HepG2 (cell line): ENCODE data around the gene CABLES1. TPM values are rescaled to one million over a fixed set of nuclear protein-coding genes. Genes with fewer than 3 reads are reported as not detected.

Source experiments
- ATAC-seq: fragments of 200-7000 bp; cut with Tn5 transposase; 3 replicates; pipeline ENCODE4 v1.9.1; 2020; ENCODE audit warnings: mild to moderate bottlenecking, moderate library complexity
- BruUV-seq: library from RNA; stranded (reverse); fragments of 400-500 nt; replicated peaks from 2 replicates; lab custom pipeline; 2021; lab: Mats Ljungman, UMichigan
- CTCF ChIA-PET: fragments of 300-600 bp; formaldehyde crosslinking; extraction: SDS; loops from one replicate; lab custom pipeline; 2021; ENCODE audit warnings: low total read pairs, inconsistent platforms, low intra/inter-chr PET ratio; lab: Yijun Ruan, JAX
- POLR2A ChIA-PET: fragments of 350-600 bp; sonication (Branson Sonifier 250); formaldehyde crosslinking; loops from one replicate; lab custom pipeline; 2020; ENCODE audit warnings: antibody characterized with exemption, inconsistent platforms; lab: Yijun Ruan, JAX
- DNase-seq: peaks from one replicate; pipeline ENCODE4 v3.0.0-alpha.2; 2015; ENCODE audit warnings: low spot score
- FAIRE-seq: peaks from 3 replicates; lab custom pipeline; 2011; peaks lifted over from hg19 to GRCh38; lab: Jason Lieb, UNC
- H2AFZ ChIP-seq: one replicate; pipeline ENCODE4 v1.6.1; 2011; ENCODE audit warnings: low read length, inconsistent platforms
- H3K27ac ChIP-seq: fragments of 300-600 bp; 3 replicates; pipeline ENCODE4 v1.8.0; 2011; ENCODE audit warnings: mixed run types, mild to moderate bottlenecking, mixed read lengths, low read length, inconsistent platforms; ENCODE audit not compliant: insufficient read depth; ENCODE audit errors: extremely low read length
- H3K27me3 ChIP-seq, 2 experiments: fragments of 200-600 bp in 1 of 2; 2 replicates in 1 of 2; 3 replicates in 1 of 2; pipeline versions ENCODE4 v1.6.0 to v1.8.0; 2011; ENCODE audit warnings: low read length in 2 of 2, mild to moderate bottlenecking in 2 of 2, moderate library complexity in 2 of 2, inconsistent platforms in 1 of 2; ENCODE audit not compliant: insufficient read depth in 2 of 2, control insufficient read depth in 1 of 2
- H3K36me3 ChIP-seq, 2 experiments: fragments of 200-600 bp in 1 of 2; replicated peaks in 1 of 2; 2 replicates in 1 of 2; 3 replicates in 1 of 2; pipeline versions ENCODE4 v1.5.1 to v1.8.0; 2011; ENCODE audit warnings: low read length in 2 of 2, inconsistent platforms in 1 of 2; ENCODE audit not compliant: insufficient read depth in 2 of 2, control insufficient read depth in 1 of 2
- H3K4me1 ChIP-seq: 2 replicates; pipeline ENCODE4 v1.5.1; 2012; ENCODE audit warnings: low read length, inconsistent platforms; ENCODE audit not compliant: insufficient read depth
- H3K4me2 ChIP-seq: 2 replicates; pipeline ENCODE4 v1.6.0; 2011; ENCODE audit warnings: low read depth, low read length, inconsistent platforms
- H3K4me3 ChIP-seq, 3 experiments: fragments of 200-600 bp in 1 of 3; sonication (generic), shearing (Covaris generic) in 1 of 3; replicated peaks in 1 of 3; 2 replicates each; pipeline ENCODE4 v1.5.1; 2011 to 2016; ENCODE audit warnings: low read length in 3 of 3, inconsistent platforms in 2 of 3, low read depth in 2 of 3, mild to moderate bottlenecking in 2 of 3, control low read depth in 1 of 3, mixed read lengths in 1 of 3; ENCODE audit not compliant: insufficient read depth in 1 of 3
- H3K79me2 ChIP-seq: one replicate; pipeline ENCODE4 v1.6.1; 2011; ENCODE audit warnings: low read length, inconsistent platforms; ENCODE audit not compliant: insufficient read depth
- H3K9ac ChIP-seq: 2 replicates; pipeline ENCODE4 v1.6.0; 2011; ENCODE audit warnings: mild to moderate bottlenecking, low read depth, low read length, inconsistent platforms; ENCODE audit not compliant: insufficient read depth
- H3K9me3 ChIP-seq: 2 replicates; pipeline ENCODE4 v1.5.1; 2012; ENCODE audit warnings: mild to moderate bottlenecking, low read length
- H4K20me1 ChIP-seq: 2 replicates; pipeline ENCODE4 v1.6.0; 2011; ENCODE audit warnings: inconsistent platforms, mild to moderate bottlenecking, low read length, moderate library complexity; ENCODE audit not compliant: insufficient read depth
- ELF3 ChIP-seq: IDR thresholded peaks from 2 replicates; pipeline ENCODE4 v1.6.1; 2016; ENCODE audit warnings: missing genetic modification reagents, missing compliant biosample characterization
- ETV5 ChIP-seq: IDR thresholded peaks from 2 replicates; pipeline ENCODE4 v1.6.1; 2018; ENCODE audit warnings: missing biosample characterization, missing genetic modification reagents, inconsistent platforms, borderline replicate concordance
- FOXJ3 ChIP-seq: sonication (generic); formaldehyde crosslinking; IDR thresholded peaks from 2 replicates; pipeline ENCODE4 v1.4.0; 2020; ENCODE audit warnings: missing genetic modification reagents, mild to moderate bottlenecking, borderline replicate concordance
- FOXP1 ChIP-seq, 2 experiments: fragments of 450-650 bp in 1 of 2; IDR thresholded peaks; 2 replicates each; pipeline ENCODE4 v1.6.1; 2017 to 2018; ENCODE audit warnings: antibody characterized with exemption in 1 of 2
- HIC2 ChIP-seq: sonication (generic); formaldehyde crosslinking; IDR thresholded peaks from 2 replicates; pipeline ENCODE4 v1.9.0; 2022; ENCODE audit warnings: low read depth, missing genetic modification reagents
- MEIS2 ChIP-seq: sonication (generic); formaldehyde crosslinking; IDR thresholded peaks from 2 replicates; pipeline ENCODE4 v1.9.0; 2021; ENCODE audit warnings: mild to moderate bottlenecking, missing genetic modification reagents
- SALL1 ChIP-seq: sonication (generic); formaldehyde crosslinking; IDR thresholded peaks from 2 replicates; pipeline ENCODE4 v1.8.0; 2022; ENCODE audit warnings: mild to moderate bottlenecking, missing genetic modification reagents
- SIX1 ChIP-seq: sonication (generic); formaldehyde crosslinking; IDR thresholded peaks from 2 replicates; pipeline ENCODE4 v1.4.0; 2020; ENCODE audit warnings: missing genetic modification reagents, borderline replicate concordance
- SMC3 ChIP-seq: IDR thresholded peaks from 2 replicates; pipeline ENCODE4 v1.6.1; 2011; ENCODE audit warnings: low read length, improper control_type of control experiment
- THYN1 ChIP-seq: sonication (generic); formaldehyde crosslinking; IDR thresholded peaks from 2 replicates; pipeline ENCODE4 v1.8.1; 2023; ENCODE audit warnings: low read depth, mild to moderate bottlenecking, moderate library complexity, missing genetic modification reagents, borderline replicate concordance
- ZNF136 ChIP-seq: sonication (generic); formaldehyde crosslinking; IDR thresholded peaks from 2 replicates; pipeline ENCODE4 v1.8.1; 2022; ENCODE audit warnings: low read depth, mild to moderate bottlenecking, moderate library complexity, missing genetic modification reagents
- ZNF234 ChIP-seq: sonication (generic); formaldehyde crosslinking; conservative IDR thresholded peaks from 2 replicates; pipeline ENCODE4 v1.5.1; 2020; ENCODE audit warnings: mild to moderate bottlenecking, missing genetic modification reagents
- ZNF331 ChIP-seq: sonication (generic); formaldehyde crosslinking; IDR thresholded peaks from 2 replicates; pipeline ENCODE4 v1.4.0; 2020; ENCODE audit warnings: missing genetic modification reagents
- ZSCAN29 ChIP-seq: sonication (generic); formaldehyde crosslinking; conservative IDR thresholded peaks from 2 replicates; pipeline ENCODE4 v1.4.0; 2020; ENCODE audit warnings: mild to moderate bottlenecking, missing genetic modification reagents
- WGBS: methylation state at CpG from one replicate; pipeline ENCODE4 v1.1.6; 2017; ENCODE audit warnings: low lambda C conversion rate; 5-methylcytosine and 5-hydroxymethylcytosine counted together
- in situ Hi-C: cut with HindIII; loops from 2 replicates; pipeline ENCODE4 v1.10.0; 2017; ENCODE audit warnings: low pct_unique_long_range_greater_than_20kb; ENCODE audit not compliant: extremely low pct_ligation_motif_present
- intact Hi-C: fragments of 100-400 bp; cut with micrococcal nuclease; formaldehyde crosslinking; loops from one replicate; pipeline ENCODE4 v1.10.0; 2022; ENCODE audit not compliant: unreplicated experiment
- polyA plus RNA-seq, 8 experiments: library from polyadenylated mRNA; depleted of rRNA in 3 of 8; stranded (reverse) in 7 of 8; unstranded in 1 of 8; fragments of >200 nt; fragmentation: Illumina TruSeq in 4 of 8; extraction: Trizol in 4 of 8; gene quantifications; 2 replicates each; pipeline versions ENCODE4 v1.2.1 to v1.2.3, GENCODE V29; 2011 to 2016; ENCODE audit warnings: low read depth in 4 of 8, missing spikeins in 1 of 8, mixed read lengths in 1 of 8; ENCODE audit not compliant: insufficient read depth in 1 of 8
- total RNA-seq, 5 experiments: library from RNA; depleted of rRNA; stranded (reverse); fragments of >200 nt; fragmentation: Illumina TruSeq; extraction: Trizol; gene quantifications; 2 replicates each; pipeline ENCODE4 v1.2.3, GENCODE V29; 2016; ENCODE audit warnings: low read depth in 1 of 5
- TF ChIP-seq, protein P1 (sequence below): sonication (generic); formaldehyde crosslinking; IDR thresholded peaks from 2 replicates; pipeline ENCODE4 v1.5.0; 2020; ENCODE audit warnings: missing genetic modification reagents
- TF ChIP-seq, protein P2 (sequence below): IDR thresholded peaks from 2 replicates; pipeline ENCODE4 v1.6.1; 2016; ENCODE audit warnings: control low read depth

Gene CABLES1
- total and polyA plus RNA-seq, 2 of the 13 experiments (the other 11 are each of a cell fraction or from before 2014, with no cell fraction given): 14.7 to 25.8 TPM

DNA sequence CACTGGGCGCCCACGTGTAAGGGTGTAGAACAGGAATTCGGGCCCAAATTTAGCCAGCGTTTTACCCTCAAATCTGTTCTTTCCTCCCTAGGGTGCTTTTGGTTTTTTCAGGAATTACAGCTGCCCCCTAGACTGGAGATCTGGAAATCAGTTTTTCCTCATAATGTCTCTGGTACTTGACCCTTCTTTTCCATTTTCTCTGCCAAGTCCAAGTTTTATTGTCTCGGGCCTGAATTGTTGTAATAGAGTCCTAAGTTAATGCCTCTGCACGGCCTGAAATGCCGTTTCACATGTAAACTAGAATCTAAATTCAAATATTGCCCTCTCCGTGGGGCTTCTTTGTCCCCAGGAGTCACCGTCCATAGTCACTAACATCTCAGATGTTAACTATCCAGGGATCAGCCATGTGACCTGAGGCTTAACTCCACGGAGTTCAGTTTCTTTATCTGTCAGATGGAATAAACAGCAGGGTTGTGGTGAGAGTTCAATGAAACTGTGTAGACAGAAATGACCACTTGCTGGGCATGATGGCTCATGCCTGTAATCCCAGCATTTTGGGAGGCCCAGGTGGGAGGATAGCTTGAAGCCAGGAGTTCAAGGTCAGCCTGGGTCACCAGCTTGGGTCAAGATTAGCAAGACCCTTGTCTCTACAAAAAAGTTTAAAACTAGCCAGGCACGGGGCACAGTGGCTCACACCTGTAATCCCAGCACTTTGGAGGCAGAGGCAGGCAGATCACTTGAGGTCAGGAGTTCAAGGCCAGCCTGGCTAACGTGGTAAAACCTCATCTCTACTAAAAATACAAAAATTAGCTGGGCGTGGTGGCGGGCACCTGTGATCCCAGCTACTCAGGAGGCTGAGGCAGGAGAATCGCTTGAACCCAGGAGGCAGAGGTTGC is 12.7 kb upstream of the CABLES1 start (continued):
- TF ChIP-seq, protein P1, sequence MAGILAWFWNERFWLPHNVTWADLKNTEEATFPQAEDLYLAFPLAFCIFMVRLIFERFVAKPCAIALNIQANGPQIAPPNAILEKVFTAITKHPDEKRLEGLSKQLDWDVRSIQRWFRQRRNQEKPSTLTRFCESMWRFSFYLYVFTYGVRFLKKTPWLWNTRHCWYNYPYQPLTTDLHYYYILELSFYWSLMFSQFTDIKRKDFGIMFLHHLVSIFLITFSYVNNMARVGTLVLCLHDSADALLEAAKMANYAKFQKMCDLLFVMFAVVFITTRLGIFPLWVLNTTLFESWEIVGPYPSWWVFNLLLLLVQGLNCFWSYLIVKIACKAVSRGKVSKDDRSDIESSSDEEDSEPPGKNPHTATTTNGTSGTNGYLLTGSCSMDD (CRISPR knock-in tag): no peak
- TF ChIP-seq THYN1 (CRISPR knock-in tag): no peak

- Histone ChIP-seq H3K4me1 (peaks cover 57% of the 10 kb centered on the region), H3K4me3 (peak overlapping the region in 1 of 3 experiments; percentile 24; a peak in 3 of 6 replicates), H3K27ac (no peak overlapping the region), H4K20me1 (no peaks in the 10 kb centered on the region), H3K9me3 (no peaks in the 10 kb centered on the region), H2AFZ (peak overlapping the region; percentile 56), H3K27me3 (no peaks in the 10 kb centered on the region; a peak in 1 of 5 replicates), H3K79me2 (no peaks in the 10 kb centered on the region), H3K36me3 (no peaks in the 10 kb centered on the region), H3K4me2 (peak overlapping the region; percentile 72), H3K9ac (no peak overlapping the region)
- ATAC-seq (peak; percentile 90), DNase-seq (no peak), FAIRE-seq (no peak)
- intact Hi-C loops: no loop called here
- CTCF ChIA-PET: no interaction called here
- POLR2A ChIA-PET: interaction anchor here (0.7 to 1.1 kb wide), 2 partner anchors 8 to 12 kb away, joined by 3 read pairs; no protein-coding TSS in a partner anchor
- in situ Hi-C loops: no loop called here
- 12% methylated on average over 11 of the region's 11 CpGs for WGBS
- no TSS peak for BruUV-seq
- TF ChIP-seq SALL1 (0 out of 2 replicates have a peak, but pooled peaks have one; percentile 21), ETV5 (peak; percentile 26; the same call in 1 of the 2 replicates), MEIS2 (CRISPR knock-in tag) (no peak), SIX1 (CRISPR knock-in tag) (no peak), SMC3 (0 out of 2 replicates have a peak, but pooled peaks have one; percentile 4), ZNF136 (CRISPR knock-in tag) (no peak), FOXP1 (IDR thresholded peaks at IDR 0.05) (no peak), FOXP1 (CRISPR knock-in tag; IDR thresholded peaks at IDR 0.05) (no peak), HIC2 (CRISPR knock-in tag) (peak; percentile 29; the same call in 1 of the 2 replicates), ZNF234 (CRISPR knock-in tag) (no peak), ZNF331 (CRISPR knock-in tag) (no peak), ELF3 (CRISPR knock-in tag) (0 out of 2 replicates have a peak, but pooled peaks have one; percentile 21), FOXJ3 (CRISPR knock-in tag) (no peak), ZSCAN29 (0 out of 2 replicates have a peak, but pooled peaks have one; percentile 42)
- TF ChIP-seq, protein P2, sequence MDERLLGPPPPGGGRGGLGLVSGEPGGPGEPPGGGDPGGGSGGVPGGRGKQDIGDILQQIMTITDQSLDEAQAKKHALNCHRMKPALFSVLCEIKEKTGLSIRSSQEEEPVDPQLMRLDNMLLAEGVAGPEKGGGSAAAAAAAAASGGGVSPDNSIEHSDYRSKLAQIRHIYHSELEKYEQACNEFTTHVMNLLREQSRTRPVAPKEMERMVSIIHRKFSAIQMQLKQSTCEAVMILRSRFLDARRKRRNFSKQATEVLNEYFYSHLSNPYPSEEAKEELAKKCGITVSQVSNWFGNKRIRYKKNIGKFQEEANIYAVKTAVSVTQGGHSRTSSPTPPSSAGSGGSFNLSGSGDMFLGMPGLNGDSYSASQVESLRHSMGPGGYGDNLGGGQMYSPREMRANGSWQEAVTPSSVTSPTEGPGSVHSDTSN (CRISPR knock-in tag): 0 out of 2 replicates have a peak, but pooled peaks have one; percentile 28
Measured at GRCh38 chr18:23126376-23127056, 8.8 kb upstream of the CABLES1 start.
